GM21515 (cell line): ENCODE results near the gene IPPK.

Experiments
- ATAC-seq: cut with Tn5 transposase; IDR thresholded peaks from one replicate; pipeline ENCODE4 v1.9.1; 2021; ENCODE audit not compliant: unreplicated experiment

Gene IPPK

GRCh38 chr9:92696619-92697018 is 26.7 kb upstream of the IPPK start:
- ATAC-seq, result no peak

- no peak for ATAC-seq
Measured at GRCh38 chr9:92686954-92687353, 17.0 kb upstream of the IPPK start.

GRCh38 chr9:92685022-92685421 is 15.1 kb upstream of the IPPK start:
- no peak for ATAC-seq

- no peak for ATAC-seq
Measured at GRCh38 chr9:92682269-92682668, 12.3 kb upstream of the IPPK start.

- ATAC-seq, result no peak
Measured at GRCh38 chr9:92680166-92681119, 10.5 kb upstream of the IPPK start.

- no peak for ATAC-seq
Measured at GRCh38 chr9:92679413-92680165, 9.7 kb upstream of the IPPK start.

- no peak for ATAC-seq
Measured at GRCh38 chr9:92671323-92671722, 1.4 kb upstream of the IPPK start.

- ATAC-seq, result peak; percentile 22
Measured at GRCh38 chr9:92669527-92669889, 423 bp downstream of the IPPK start.

- ATAC-seq, result no peak
Measured at GRCh38 chr9:92668746-92669526, 995 bp downstream of the IPPK start.

- no peak for ATAC-seq
Measured at GRCh38 chr9:92666912-92667532, 2.9 kb downstream of the IPPK start.

GRCh38 chr9:92666236-92666635 is 3.7 kb downstream of the IPPK start:
- no peak for ATAC-seq

- no peak for ATAC-seq
Measured at GRCh38 chr9:92665836-92666235, 4.1 kb downstream of the IPPK start.

- no peak for ATAC-seq
Measured at GRCh38 chr9:92664394-92665152, 5.4 kb downstream of the IPPK start.

- no peak for ATAC-seq
Measured at GRCh38 chr9:92663951-92664350, 6.0 kb downstream of the IPPK start.

GRCh38 chr9:92663126-92663525 is 6.8 kb downstream of the IPPK start:
- ATAC-seq, result no peak

GRCh38 chr9:92661743-92662142 is 8.2 kb downstream of the IPPK start:
- no peak for ATAC-seq

- ATAC-seq, result no peak
Measured at GRCh38 chr9:92661127-92661526, 8.8 kb downstream of the IPPK start.

- ATAC-seq, result no peak
Measured at GRCh38 chr9:92660266-92660665, 9.7 kb downstream of the IPPK start.

GRCh38 chr9:92659601-92660000 is 10.3 kb downstream of the IPPK start:
- ATAC-seq, result no peak

GRCh38 chr9:92658611-92659010 is 11.3 kb downstream of the IPPK start:
- ATAC-seq, result no peak
